ENCODE measurements around the gene PLIN5. TPM values are rescaled to one million over a fixed set of nuclear protein-coding genes. Genes with fewer than 3 reads are reported as not detected.
A peak's percentile ranks its signal among the peaks of the same experiment; 100 is the strongest.

PLIN5 gene
- total and polyA plus RNA-seq, 2 experiments from 2014 or later: 5.8 to 6.4 TPM

DNA sequence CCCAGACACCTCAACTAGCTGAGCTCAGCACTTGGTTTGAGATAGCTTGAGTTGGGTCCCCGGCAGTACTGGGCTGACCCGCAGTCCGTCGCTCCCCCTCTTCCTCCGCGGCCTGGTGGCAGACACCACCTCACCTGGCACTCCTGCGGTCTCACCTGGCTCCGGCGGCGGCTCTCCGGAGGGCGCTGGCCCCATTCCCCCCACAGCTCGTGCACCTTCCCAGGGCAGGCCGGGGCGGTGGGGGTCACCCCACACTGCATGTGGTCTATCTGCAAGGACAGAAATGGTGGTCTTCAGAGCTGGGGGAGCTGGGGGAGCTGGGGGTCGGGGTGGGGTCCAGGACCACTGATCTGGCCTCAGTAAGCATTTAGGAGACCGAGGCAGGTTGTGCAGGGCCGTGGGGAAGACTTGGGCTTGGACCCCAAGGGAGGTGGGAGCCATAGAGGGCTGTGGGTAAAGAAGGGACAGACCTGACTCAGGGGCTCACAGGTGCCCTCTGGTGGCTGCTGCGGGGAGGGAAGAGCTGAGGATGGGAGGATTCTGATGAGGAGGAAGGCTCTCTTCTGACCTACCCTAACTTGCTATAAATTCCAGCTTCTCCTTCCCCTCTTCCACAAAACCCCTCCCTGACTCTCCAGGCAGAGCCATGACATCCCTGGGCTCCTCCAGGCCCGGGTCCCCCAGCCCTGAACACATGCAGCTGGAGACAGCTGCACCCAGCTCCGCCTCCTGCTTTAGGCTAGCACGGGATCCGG is 10.0 kb downstream of the PLIN5 start:
- no peaks in the 10 kb centered on the region for H3K36me3 ChIP-seq (replicated peaks; ENCODE audit: insufficient read depth, low read depth)
- H3K27me3 ChIP-seq: no peaks in the 10 kb centered on the region
- no peaks in the 10 kb centered on the region for H3K9me2 ChIP-seq (replicated peaks; ENCODE audit: insufficient read depth)
- H3K4me2 ChIP-seq: no peak overlapping the region
- TF ChIP-seq, protein P1, sequence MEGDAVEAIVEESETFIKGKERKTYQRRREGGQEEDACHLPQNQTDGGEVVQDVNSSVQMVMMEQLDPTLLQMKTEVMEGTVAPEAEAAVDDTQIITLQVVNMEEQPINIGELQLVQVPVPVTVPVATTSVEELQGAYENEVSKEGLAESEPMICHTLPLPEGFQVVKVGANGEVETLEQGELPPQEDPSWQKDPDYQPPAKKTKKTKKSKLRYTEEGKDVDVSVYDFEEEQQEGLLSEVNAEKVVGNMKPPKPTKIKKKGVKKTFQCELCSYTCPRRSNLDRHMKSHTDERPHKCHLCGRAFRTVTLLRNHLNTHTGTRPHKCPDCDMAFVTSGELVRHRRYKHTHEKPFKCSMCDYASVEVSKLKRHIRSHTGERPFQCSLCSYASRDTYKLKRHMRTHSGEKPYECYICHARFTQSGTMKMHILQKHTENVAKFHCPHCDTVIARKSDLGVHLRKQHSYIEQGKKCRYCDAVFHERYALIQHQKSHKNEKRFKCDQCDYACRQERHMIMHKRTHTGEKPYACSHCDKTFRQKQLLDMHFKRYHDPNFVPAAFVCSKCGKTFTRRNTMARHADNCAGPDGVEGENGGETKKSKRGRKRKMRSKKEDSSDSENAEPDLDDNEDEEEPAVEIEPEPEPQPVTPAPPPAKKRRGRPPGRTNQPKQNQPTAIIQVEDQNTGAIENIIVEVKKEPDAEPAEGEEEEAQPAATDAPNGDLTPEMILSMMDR (IDR thresholded peaks at IDR 0.05; ENCODE audit: poor library complexity): peak; percentile 51
- no peak for TF ChIP-seq EZH2 (IDR thresholded peaks at IDR 0.05; ENCODE audit: borderline replicate concordance)
- no peak overlapping the region for H2AFZ ChIP-seq
- peak; percentile 47 for DNase-seq (ENCODE audit: low spot score)
- no peaks in the 10 kb centered on the region for H3K79me2 ChIP-seq
- H4K20me1 ChIP-seq (ENCODE audit: insufficient read depth, poor library complexity, severe bottlenecking): no peaks in the 10 kb centered on the region
- WGBS (ENCODE audit: low lambda C conversion rate, missing lambda C conversion rate): 75% methylated on average over 17 of the region's 23 CpGs
- no peak overlapping the region for H3K27ac ChIP-seq
- no peaks in the 10 kb centered on the region for H3K4me1 ChIP-seq (ENCODE audit: insufficient read depth)
- H3K4me3 ChIP-seq: no peak overlapping the region
- H3K9me3 ChIP-seq (ENCODE audit: low read depth): no peaks in the 10 kb centered on the region

DNA sequence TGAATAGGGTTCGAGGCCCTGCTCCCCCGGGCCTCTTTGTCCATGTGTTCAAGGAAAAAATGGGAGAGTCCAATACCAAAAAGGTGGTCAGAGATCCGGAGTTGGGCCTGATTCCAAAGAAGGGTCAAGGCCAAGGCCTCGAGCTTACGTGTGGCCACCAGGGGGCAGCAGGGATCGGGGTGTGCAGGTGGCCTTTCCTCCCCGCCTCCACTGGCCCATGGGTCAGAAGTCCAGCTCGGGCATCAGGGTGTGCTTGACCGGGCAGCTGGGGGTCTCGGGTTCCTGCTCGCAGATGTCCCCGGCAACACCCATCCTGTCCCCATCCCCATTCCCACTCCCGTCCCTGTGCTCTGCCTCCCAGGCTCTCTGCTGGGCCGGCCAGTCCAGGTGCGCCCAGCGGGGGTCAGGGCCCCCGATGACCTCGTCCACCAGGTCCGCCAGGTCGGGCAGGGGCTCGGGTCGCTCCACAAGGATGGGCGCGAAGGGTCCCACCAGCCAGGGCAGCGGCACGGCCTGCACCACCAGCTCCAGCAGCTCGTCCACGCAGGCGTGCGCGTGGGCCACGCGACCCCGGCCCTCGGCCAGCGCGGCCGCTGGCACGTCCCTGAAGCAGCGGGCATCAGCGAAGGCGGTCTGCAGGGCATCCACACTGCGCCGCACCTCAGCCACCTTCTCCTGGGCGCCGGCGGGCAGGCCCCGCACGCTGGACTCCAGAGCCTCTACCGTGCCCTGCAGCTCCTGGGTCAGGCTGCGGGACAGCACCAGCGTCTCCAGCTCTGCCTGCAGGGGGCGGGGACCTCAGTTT is 11.5 kb downstream of the PLIN5 start:
- WGBS (ENCODE audit: low lambda C conversion rate, missing lambda C conversion rate): 78% methylated on average over 52 of the region's 53 CpGs
- Histone ChIP-seq H3K9me2 (replicated peaks; ENCODE audit: insufficient read depth) (no peaks in the 10 kb centered on the region), H4K20me1 (ENCODE audit: insufficient read depth, poor library complexity, severe bottlenecking) (no peaks in the 10 kb centered on the region), H3K36me3 (replicated peaks; ENCODE audit: insufficient read depth, low read depth) (no peaks in the 10 kb centered on the region), H3K9me3 (ENCODE audit: low read depth) (no peaks in the 10 kb centered on the region), H2AFZ (no peak overlapping the region), H3K4me3 (no peak overlapping the region), H3K27me3 (no peaks in the 10 kb centered on the region), H3K79me2 (no peaks in the 10 kb centered on the region), H3K27ac (no peak overlapping the region), H3K4me1 (ENCODE audit: insufficient read depth) (no peaks in the 10 kb centered on the region), H3K4me2 (no peak overlapping the region)
- TF ChIP-seq EZH2 (IDR thresholded peaks at IDR 0.05; ENCODE audit: borderline replicate concordance) (no peak), EZH2phosphoT487 (IDR thresholded peaks at IDR 0.05; ENCODE audit: low read depth, severe bottlenecking, unreplicated experiment) (no peak)
- TF ChIP-seq, protein P1 (IDR thresholded peaks at IDR 0.05; ENCODE audit: poor library complexity): peak; percentile 44
- DNase-seq (ENCODE audit: low spot score): no peak

DNA sequence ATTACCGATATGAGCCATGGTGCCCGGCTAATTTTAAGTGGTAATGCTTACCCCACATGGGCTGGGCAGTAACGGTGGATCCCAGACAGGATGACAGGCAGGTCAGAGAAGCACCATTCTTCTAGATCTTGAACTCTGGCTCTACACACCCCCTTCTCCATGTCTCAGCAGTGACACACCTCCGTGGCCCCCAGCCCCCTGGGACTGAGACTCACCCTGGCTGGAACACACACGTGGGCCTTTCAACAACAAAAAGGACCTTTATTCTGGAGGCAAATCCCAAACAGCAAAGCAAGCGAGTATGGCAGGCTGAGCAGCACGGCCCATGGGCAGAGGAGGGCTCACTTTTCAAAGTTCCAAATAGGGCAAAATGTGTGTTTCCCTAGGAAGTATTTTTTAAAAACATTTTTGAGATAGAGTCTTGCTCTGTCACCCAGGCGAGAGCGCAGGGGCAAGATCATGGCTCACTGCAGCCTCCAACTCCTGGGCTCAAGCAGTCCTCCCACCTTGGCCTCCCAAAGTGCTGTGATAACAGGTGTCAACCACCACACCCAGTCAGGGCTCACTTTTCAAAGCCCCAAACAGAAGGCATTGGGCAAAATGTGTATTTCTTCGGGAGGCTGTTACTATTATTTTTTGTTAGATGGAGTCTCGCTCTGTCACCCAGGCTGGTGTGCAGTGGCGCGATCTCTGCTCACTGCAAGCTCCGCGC is 12.6 kb downstream of the PLIN5 start:
- H2AFZ ChIP-seq: no peak overlapping the region
- H3K4me1 ChIP-seq (ENCODE audit: insufficient read depth): no peaks in the 10 kb centered on the region
- no peak overlapping the region for H3K4me3 ChIP-seq
- no peaks in the 10 kb centered on the region for H3K9me3 ChIP-seq (ENCODE audit: low read depth)
- H4K20me1 ChIP-seq (ENCODE audit: insufficient read depth, poor library complexity, severe bottlenecking): no peaks in the 10 kb centered on the region
- TF ChIP-seq, protein P1 (IDR thresholded peaks at IDR 0.05; ENCODE audit: poor library complexity): no peak
- TF ChIP-seq EZH2phosphoT487 (IDR thresholded peaks at IDR 0.05; ENCODE audit: low read depth, severe bottlenecking, unreplicated experiment) (no peak), EZH2 (IDR thresholded peaks at IDR 0.05; ENCODE audit: borderline replicate concordance) (no peak)
- DNase-seq (ENCODE audit: low spot score): no peak
- no peaks in the 10 kb centered on the region for H3K9me2 ChIP-seq (replicated peaks; ENCODE audit: insufficient read depth)
- no peak overlapping the region for H3K27ac ChIP-seq
- H3K27me3 ChIP-seq: no peaks in the 10 kb centered on the region
- H3K79me2 ChIP-seq: no peaks in the 10 kb centered on the region
- 93% methylated on average over 15 of the region's 15 CpGs for WGBS (ENCODE audit: low lambda C conversion rate, missing lambda C conversion rate)
- no peaks in the 10 kb centered on the region for H3K36me3 ChIP-seq (replicated peaks; ENCODE audit: insufficient read depth, low read depth)
- H3K4me2 ChIP-seq: no peak overlapping the region
